WTC11 (cell line): ENCODE measurements around the gene BLM. TPM values are rescaled to one million over a fixed set of nuclear protein-coding genes. Genes with fewer than 3 reads are reported as not detected.

Experiments
- ATAC-seq: fragments of 200-7000 bp; cut with Tn5 transposase; 2 replicates; pipeline ENCODE4 v1.10.0; 2021; ENCODE audit warnings: mild to moderate bottlenecking, moderate library complexity
- CTCF ChIA-PET: fragments of 300-600 bp; sonication (Branson Sonifier 250); formaldehyde crosslinking; loops from one replicate; lab custom pipeline; 2021; ENCODE audit warnings: antibody characterized with exemption; lab: Charles Lee
- POLR2A ChIA-PET: fragments of 350-600 bp; sonication (Branson Sonifier 250); formaldehyde crosslinking; loops from one replicate; lab custom pipeline; 2021; ENCODE audit warnings: antibody characterized with exemption; lab: Charles Lee
- DNase-seq: peaks from one replicate; pipeline ENCODE4 v3.0.0; 2021; ENCODE audit warnings: low spot score
- H3K27ac Mint-ChIP-seq: 2 replicates; pipeline ENCODE4 v1.8.0; 2021; ENCODE audit warnings: mixed read lengths
- H3K27me3 Mint-ChIP-seq: 2 replicates; pipeline ENCODE4 v1.8.0; 2021; ENCODE audit warnings: low read depth, mild to moderate bottlenecking, moderate library complexity, mixed read lengths
- H3K36me3 Mint-ChIP-seq: 2 replicates; pipeline ENCODE4 v1.8.0; 2021; ENCODE audit warnings: mixed read lengths
- H3K4me1 Mint-ChIP-seq: 2 replicates; pipeline ENCODE4 v1.8.0; 2022; ENCODE audit warnings: mixed read lengths
- H3K4me3 Mint-ChIP-seq: 2 replicates; pipeline ENCODE4 v1.8.0; 2021; ENCODE audit warnings: mild to moderate bottlenecking, moderate library complexity, mixed read lengths
- H3K9me3 Mint-ChIP-seq: 2 replicates; pipeline ENCODE4 v1.8.0; 2021; ENCODE audit warnings: mixed read lengths
- AR ChIP-seq: fragments of 250-450 bp; sonication (Bioruptor Pico); IDR thresholded peaks from 2 replicates; pipeline ENCODE4 v1.9.0; 2021; ENCODE audit warnings: mild to moderate bottlenecking
- EMX1 ChIP-seq: fragments of 250-450 bp; sonication (Bioruptor Pico); IDR thresholded peaks from 2 replicates; pipeline ENCODE4 v1.8.0; 2021; ENCODE audit warnings: mild to moderate bottlenecking
- FOXK1 ChIP-seq: sonication (generic); formaldehyde crosslinking; IDR thresholded peaks from 2 replicates; pipeline ENCODE4 v1.8.0; 2022; ENCODE audit warnings: mild to moderate bottlenecking, moderate library complexity, missing genetic modification reagents
- HMGA2 ChIP-seq: fragments of 250-450 bp; sonication (Bioruptor Pico); IDR thresholded peaks from 2 replicates; pipeline ENCODE4 v1.4.0; 2021; ENCODE audit warnings: mild to moderate bottlenecking, moderate library complexity
- IRF2 ChIP-seq: sonication (generic); formaldehyde crosslinking; IDR thresholded peaks from 2 replicates; pipeline ENCODE4 v1.8.0; 2022; ENCODE audit warnings: low read depth, missing genetic modification reagents, borderline replicate concordance
- JAZF1 ChIP-seq: fragments of 250-450 bp; sonication (Bioruptor Pico); IDR thresholded peaks from 2 replicates; pipeline ENCODE4 v1.9.0; 2021; ENCODE audit warnings: moderate library complexity, mild to moderate bottlenecking, inconsistent platforms
- MLX ChIP-seq: sonication (generic); formaldehyde crosslinking; IDR thresholded peaks from 2 replicates; pipeline ENCODE4 v1.8.1; 2023; ENCODE audit warnings: mild to moderate bottlenecking, missing genetic modification reagents, moderate library complexity
- MXD4 ChIP-seq: fragments of 250-450 bp; sonication (Bioruptor Pico); IDR thresholded peaks from 2 replicates; pipeline ENCODE4 v1.8.0; 2021; ENCODE audit warnings: mild to moderate bottlenecking, moderate library complexity, borderline replicate concordance
- TEAD1 ChIP-seq: sonication (generic); formaldehyde crosslinking; IDR thresholded peaks from 2 replicates; pipeline ENCODE4 v1.8.0; 2022; ENCODE audit warnings: mild to moderate bottlenecking, missing genetic modification reagents
- ZNF281 ChIP-seq: sonication (generic); formaldehyde crosslinking; IDR thresholded peaks from 2 replicates; pipeline ENCODE4 v1.8.0; 2023; ENCODE audit warnings: mild to moderate bottlenecking, missing genetic modification reagents
- ZNF423 ChIP-seq: fragments of 250-450 bp; sonication (Bioruptor Pico); IDR thresholded peaks from 2 replicates; pipeline ENCODE4 v2.1.2; 2022; ENCODE audit warnings: mild to moderate bottlenecking, moderate library complexity
- total RNA-seq: library from RNA; stranded (reverse); gene quantifications from 3 replicates; pipeline ENCODE4 v1.2.3, GENCODE V29; 2021
- TF ChIP-seq, protein P1 (sequence below): fragments of 250-450 bp; sonication (Bioruptor Pico); IDR thresholded peaks from 2 replicates; pipeline ENCODE4 v1.9.0; 2021; ENCODE audit warnings: mild to moderate bottlenecking
- TF ChIP-seq, protein P2 (sequence below): sonication (generic); formaldehyde crosslinking; IDR thresholded peaks from 2 replicates; pipeline ENCODE4 v1.8.0; 2022; ENCODE audit warnings: mild to moderate bottlenecking, missing genetic modification reagents
- TF ChIP-seq, protein P3 (sequence below): sonication (generic); formaldehyde crosslinking; IDR thresholded peaks from 2 replicates; pipeline ENCODE4 v1.8.1; 2023; ENCODE audit warnings: mild to moderate bottlenecking, moderate library complexity, missing genetic modification reagents
- TF ChIP-seq, protein P4 (sequence below): sonication (generic); formaldehyde crosslinking; IDR thresholded peaks from 2 replicates; pipeline ENCODE4 v1.8.1; 2023; ENCODE audit warnings: mild to moderate bottlenecking, missing genetic modification reagents, moderate library complexity
- TF ChIP-seq, protein P5 (sequence below): sonication (generic); formaldehyde crosslinking; IDR thresholded peaks from 2 replicates; pipeline ENCODE4 v1.8.1; 2022; ENCODE audit warnings: mild to moderate bottlenecking, moderate library complexity, missing genetic modification reagents

The BLM gene
- total RNA-seq, 1 experiment from 2014 or later = 40.5 TPM

GRCh38 chr15:90751300-90751825 is 34.2 kb downstream of the BLM start:
- Mint-ChIP-seq H3K9me3 (no peaks in the 10 kb centered on the region), H3K27ac (no peak overlapping the region), H3K36me3 (peaks cover 33% of the 10 kb centered on the region), H3K4me1 (peaks cover 10% of the 10 kb centered on the region), H3K4me3 (no peak overlapping the region), H3K27me3 (no peaks in the 10 kb centered on the region)
- no peak for DNase-seq
- ChIA-PET CTCF (no interaction called here), POLR2A (no interaction called here)
- TF ChIP-seq, protein P1, sequence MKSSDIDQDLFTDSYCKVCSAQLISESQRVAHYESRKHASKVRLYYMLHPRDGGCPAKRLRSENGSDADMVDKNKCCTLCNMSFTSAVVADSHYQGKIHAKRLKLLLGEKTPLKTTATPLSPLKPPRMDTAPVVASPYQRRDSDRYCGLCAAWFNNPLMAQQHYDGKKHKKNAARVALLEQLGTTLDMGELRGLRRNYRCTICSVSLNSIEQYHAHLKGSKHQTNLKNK (CRISPR knock-in tag) = no peak
- TF ChIP-seq MXD4 (CRISPR knock-in tag) = no peak
- TF ChIP-seq AR (CRISPR knock-in tag) = no peak
- no peak for TF ChIP-seq ZNF423 (CRISPR knock-in tag)
- no peak for TF ChIP-seq ZNF281 (CRISPR knock-in tag)
- TF ChIP-seq, protein P2, sequence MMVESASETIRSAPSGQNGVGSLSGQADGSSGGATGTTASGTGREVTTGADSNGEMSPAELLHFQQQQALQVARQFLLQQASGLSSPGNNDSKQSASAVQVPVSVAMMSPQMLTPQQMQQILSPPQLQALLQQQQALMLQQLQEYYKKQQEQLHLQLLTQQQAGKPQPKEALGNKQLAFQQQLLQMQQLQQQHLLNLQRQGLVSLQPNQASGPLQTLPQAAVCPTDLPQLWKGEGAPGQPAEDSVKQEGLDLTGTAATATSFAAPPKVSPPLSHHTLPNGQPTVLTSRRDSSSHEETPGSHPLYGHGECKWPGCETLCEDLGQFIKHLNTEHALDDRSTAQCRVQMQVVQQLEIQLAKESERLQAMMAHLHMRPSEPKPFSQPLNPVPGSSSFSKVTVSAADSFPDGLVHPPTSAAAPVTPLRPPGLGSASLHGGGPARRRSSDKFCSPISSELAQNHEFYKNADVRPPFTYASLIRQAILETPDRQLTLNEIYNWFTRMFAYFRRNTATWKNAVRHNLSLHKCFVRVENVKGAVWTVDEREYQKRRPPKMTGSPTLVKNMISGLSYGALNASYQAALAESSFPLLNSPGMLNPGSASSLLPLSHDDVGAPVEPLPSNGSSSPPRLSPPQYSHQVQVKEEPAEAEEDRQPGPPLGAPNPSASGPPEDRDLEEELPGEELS (CRISPR knock-in tag) = no peak
- no peak for ATAC-seq

GRCh38 chr15:90756916-90757315 is 39.8 kb downstream of the BLM start:
- POLR2A ChIA-PET = no interaction called here
- Mint-ChIP-seq H3K27me3 (no peaks in the 10 kb centered on the region), H3K27ac (0 out of 2 replicates have a peak overlapping the region, but pooled peaks have one; percentile 58), H3K36me3 (peaks cover 24% of the 10 kb centered on the region), H3K9me3 (no peaks in the 10 kb centered on the region), H3K4me1 (peaks cover 24% of the 10 kb centered on the region), H3K4me3 (no peak overlapping the region)
- CTCF ChIA-PET = interaction anchor here (1.2 kb wide), 1 partner anchor 200 kb away, joined by 3 read pairs; no protein-coding TSS in a partner anchor
- TF ChIP-seq JAZF1 (CRISPR knock-in tag) (no peak), ZNF281 (CRISPR knock-in tag) (no peak), HMGA2 (CRISPR knock-in tag) (no peak), IRF2 (CRISPR knock-in tag) (no peak), MLX (CRISPR knock-in tag) (no peak), FOXK1 (CRISPR knock-in tag) (no peak), EMX1 (CRISPR knock-in tag) (no peak), MXD4 (CRISPR knock-in tag) (no peak), TEAD1 (no peak)
- TF ChIP-seq, protein P3, sequence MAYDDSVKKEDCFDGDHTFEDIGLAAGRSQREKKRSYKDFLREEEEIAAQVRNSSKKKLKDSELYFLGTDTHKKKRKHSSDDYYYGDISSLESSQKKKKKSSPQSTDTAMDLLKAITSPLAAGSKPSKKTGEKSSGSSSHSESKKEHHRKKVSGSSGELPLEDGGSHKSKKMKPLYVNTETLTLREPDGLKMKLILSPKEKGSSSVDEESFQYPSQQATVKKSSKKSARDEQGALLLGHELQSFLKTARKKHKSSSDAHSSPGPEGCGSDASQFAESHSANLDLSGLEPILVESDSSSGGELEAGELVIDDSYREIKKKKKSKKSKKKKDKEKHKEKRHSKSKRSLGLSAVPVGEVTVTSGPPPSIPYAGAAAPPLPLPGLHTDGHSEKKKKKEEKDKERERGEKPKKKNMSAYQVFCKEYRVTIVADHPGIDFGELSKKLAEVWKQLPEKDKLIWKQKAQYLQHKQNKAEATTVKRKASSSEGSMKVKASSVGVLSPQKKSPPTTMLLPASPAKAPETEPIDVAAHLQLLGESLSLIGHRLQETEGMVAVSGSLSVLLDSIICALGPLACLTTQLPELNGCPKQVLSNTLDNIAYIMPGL (CRISPR knock-in tag) = no peak
- TF ChIP-seq, protein P4, sequence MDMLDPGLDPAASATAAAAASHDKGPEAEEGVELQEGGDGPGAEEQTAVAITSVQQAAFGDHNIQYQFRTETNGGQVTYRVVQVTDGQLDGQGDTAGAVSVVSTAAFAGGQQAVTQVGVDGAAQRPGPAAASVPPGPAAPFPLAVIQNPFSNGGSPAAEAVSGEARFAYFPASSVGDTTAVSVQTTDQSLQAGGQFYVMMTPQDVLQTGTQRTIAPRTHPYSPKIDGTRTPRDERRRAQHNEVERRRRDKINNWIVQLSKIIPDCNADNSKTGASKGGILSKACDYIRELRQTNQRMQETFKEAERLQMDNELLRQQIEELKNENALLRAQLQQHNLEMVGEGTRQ (CRISPR knock-in tag) = no peak
- TF ChIP-seq, protein P5, sequence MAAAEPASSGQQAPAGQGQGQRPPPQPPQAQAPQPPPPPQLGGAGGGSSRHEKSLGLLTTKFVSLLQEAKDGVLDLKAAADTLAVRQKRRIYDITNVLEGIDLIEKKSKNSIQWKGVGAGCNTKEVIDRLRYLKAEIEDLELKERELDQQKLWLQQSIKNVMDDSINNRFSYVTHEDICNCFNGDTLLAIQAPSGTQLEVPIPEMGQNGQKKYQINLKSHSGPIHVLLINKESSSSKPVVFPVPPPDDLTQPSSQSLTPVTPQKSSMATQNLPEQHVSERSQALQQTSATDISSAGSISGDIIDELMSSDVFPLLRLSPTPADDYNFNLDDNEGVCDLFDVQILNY (CRISPR knock-in tag) = no peak
- ATAC-seq (no peak), DNase-seq (no peak)
